K562 (cell line): Measurements from ENCODE around the gene HOXB1. TPM values are rescaled to one million over a fixed set of nuclear protein-coding genes. Genes with fewer than 3 reads are reported as not detected.
A peak's percentile ranks its signal among the peaks of the same experiment; 100 is the strongest.

Experiments used
- CHAMP1 ChIP-seq: fragments of 450-650 bp; IDR thresholded peaks from 2 replicates; pipeline ENCODE4 v1.6.1; 2016; ENCODE audit warnings: mild to moderate bottlenecking
- CREB1 ChIP-seq, 2 experiments: sonication (generic) in 1 of 2; formaldehyde crosslinking in 1 of 2; IDR thresholded peaks; 2 replicates each; pipeline versions ENCODE4 v1.6.1 to v1.8.0; 2012 to 2022; ENCODE audit warnings: inconsistent platforms in 1 of 2, mild to moderate bottlenecking in 1 of 2, missing genetic modification reagents in 1 of 2, moderate library complexity in 1 of 2
- CREM ChIP-seq: IDR thresholded peaks from 2 replicates; pipeline ENCODE4 v1.6.1; 2014; ENCODE audit warnings: antibody characterized with exemption, low read depth
- FOXA3 ChIP-seq, 2 experiments: fragments of 450-650 bp in 1 of 2; sonication (generic) in 1 of 2; formaldehyde crosslinking; IDR thresholded peaks in 1 of 2; conservative IDR thresholded peaks in 1 of 2; 2 replicates each; pipeline versions ENCODE4 v1.4.0 to v1.8.0; 2020 to 2022; ENCODE audit warnings: mild to moderate bottlenecking in 2 of 2, missing genetic modification reagents in 1 of 2
- FOXJ3 ChIP-seq: sonication (generic); formaldehyde crosslinking; IDR thresholded peaks from 2 replicates; pipeline ENCODE4 v1.4.0; 2020; ENCODE audit warnings: mild to moderate bottlenecking, missing genetic modification reagents
- HDAC2 ChIP-seq: fragments of 450-650 bp; IDR thresholded peaks from 2 replicates; pipeline ENCODE4 v1.6.1; 2016; ENCODE audit warnings: mild to moderate bottlenecking
- KAT8 ChIP-seq: fragments of 450-650 bp; IDR thresholded peaks from 2 replicates; pipeline ENCODE4 v1.6.1; 2016; ENCODE audit warnings: low read depth, mild to moderate bottlenecking
- MXD1 ChIP-seq: fragments of 250-450 bp; sonication (Bioruptor Pico); IDR thresholded peaks from 2 replicates; pipeline ENCODE4 v1.8.0; 2021; ENCODE audit warnings: borderline replicate concordance, mild to moderate bottlenecking, moderate library complexity; ENCODE audit not compliant: poor library complexity, severe bottlenecking
- NCOR1 ChIP-seq: fragments of 450-650 bp; IDR thresholded peaks from 2 replicates; pipeline ENCODE4 v1.6.1; 2016; ENCODE audit warnings: mild to moderate bottlenecking, moderate library complexity
- NKRF ChIP-seq: fragments of 450-650 bp; IDR thresholded peaks from 2 replicates; pipeline ENCODE4 v1.6.1; 2016; ENCODE audit warnings: borderline replicate concordance
- NR2C1 ChIP-seq, 2 experiments: fragments of 450-650 bp; IDR thresholded peaks; 2 replicates each; pipeline ENCODE4 v1.6.1; 2017; ENCODE audit warnings: mild to moderate bottlenecking in 2 of 2, antibody characterized with exemption in 1 of 2, inconsistent platforms in 1 of 2, missing compliant biosample characterization in 1 of 2, missing genetic modification characterization in 1 of 2
- PKNOX1 ChIP-seq: fragments of 450-650 bp; IDR thresholded peaks from 2 replicates; pipeline ENCODE4 v1.6.1; 2016
- RFX7 ChIP-seq: fragments of 250-450 bp; sonication (Bioruptor Pico); IDR thresholded peaks from 2 replicates; pipeline ENCODE4 v1.5.1; 2021; ENCODE audit warnings: mild to moderate bottlenecking
- TBP ChIP-seq: optimal IDR thresholded peaks from 2 replicates; pipeline ENCODE3; 2011; ENCODE audit warnings: low read depth, low read length, improper control_type of control experiment
- TEAD2 ChIP-seq: fragments of 450-650 bp; IDR thresholded peaks from 2 replicates; pipeline ENCODE4 v1.6.1; 2016; ENCODE audit warnings: missing genetic modification characterization, control low read depth, missing compliant biosample characterization
- TFE3 ChIP-seq: fragments of 450-650 bp; formaldehyde crosslinking; IDR thresholded peaks from 2 replicates; pipeline ENCODE4 v1.4.0; 2020; ENCODE audit warnings: mild to moderate bottlenecking, mixed read lengths
- ZBTB43 ChIP-seq: sonication (generic); formaldehyde crosslinking; IDR thresholded peaks from 2 replicates; pipeline ENCODE4 v1.8.0; 2023; ENCODE audit warnings: mild to moderate bottlenecking, missing genetic modification reagents
- ZFX ChIP-seq: sonication (generic); formaldehyde crosslinking; IDR thresholded peaks from 2 replicates; pipeline ENCODE4 v1.8.0; 2022; ENCODE audit warnings: mild to moderate bottlenecking, missing genetic modification reagents, moderate library complexity
- ZNF79 ChIP-seq: fragments of 250-450 bp; sonication (Bioruptor Pico); IDR thresholded peaks from 2 replicates; pipeline ENCODE4 v1.4.0; 2020; ENCODE audit warnings: low read depth, mild to moderate bottlenecking, moderate library complexity
- polyA plus RNA-seq, 8 experiments: library from polyadenylated mRNA; depleted of rRNA in 4 of 8; stranded (reverse) in 5 of 8; unstranded in 3 of 8; fragments of >200 nt; fragmentation: Nextera tagmentation in 2 of 8; fragmentation: Illumina TruSeq in 1 of 8; extraction: Ambion mirVana in 2 of 8; extraction: Trizol in 1 of 8; gene quantifications; 2 replicates each; pipeline versions ENCODE4 v1.2.1 to v1.2.3, GENCODE V29; 2011 to 2014; ENCODE audit warnings: inconsistent platforms in 1 of 8, missing spikeins in 1 of 8
- total RNA-seq, 7 experiments: library from RNA; depleted of rRNA in 6 of 7; stranded (reverse); fragments of >200 nt in 6 of 7; fragmentation: Illumina TruSeq in 2 of 7; extraction: Trizol in 2 of 7; gene quantifications; 2 replicates each; pipeline versions ENCODE4 v1.2.1 to v1.2.3, GENCODE V29; 2011 to 2021; ENCODE audit warnings: low replicate concordance in 1 of 7

The HOXB1 gene
- total and polyA plus RNA-seq, 9 of the 15 experiments (the other 6 are each of a cell fraction or from before 2014, with no cell fraction given): 0.04 TPM; not detected in 8

- peak; percentile 74 for TF ChIP-seq PKNOX1
- no peak for TF ChIP-seq CHAMP1
- no peak for TF ChIP-seq ZBTB43
- TF ChIP-seq NKRF: no peak
- no peak for TF ChIP-seq CREM
- TF ChIP-seq CREB1 (IDR thresholded peaks at IDR 0.05): peak; percentile 44; the same call in 1 of the 2 replicates
- no peak for TF ChIP-seq CREB1 (CRISPR knock-in tag; IDR thresholded peaks at IDR 0.05)
- TF ChIP-seq FOXJ3 (CRISPR knock-in tag): no peak
- no peak for TF ChIP-seq ZNF79 (CRISPR knock-in tag)
- peak; percentile 47; the same call in 1 of the 2 replicates for TF ChIP-seq NR2C1 (IDR thresholded peaks at IDR 0.05)
- no peak for TF ChIP-seq NR2C1 (tag; IDR thresholded peaks at IDR 0.05)
- no peak for TF ChIP-seq TFE3 (CRISPR knock-in tag)
- TF ChIP-seq ZFX (CRISPR knock-in tag): peak; percentile 36
- no peak for TF ChIP-seq RFX7 (CRISPR knock-in tag)
- TF ChIP-seq KAT8: no peak
- TF ChIP-seq HDAC2: no peak
- no peak for TF ChIP-seq TEAD2 (tag)
- TF ChIP-seq NCOR1: peak; percentile 83
- TF ChIP-seq FOXA3 (CRISPR knock-in tag; conservative IDR thresholded peaks at IDR 0.05 in 1 of 2, IDR thresholded peaks at IDR 0.05 in 1 of 2): peak; percentile 84 to 98
- no peak for TF ChIP-seq TBP
- TF ChIP-seq MXD1 (CRISPR knock-in tag): no peak
These were observed 8.7 kb downstream of the HOXB1 start (continued) for GRCh38 chr17:48522031-48522653.
